Measurements from ENCODE around the gene VWF. TPM values are rescaled to one million over a fixed set of nuclear protein-coding genes. Genes with fewer than 3 reads are reported as not detected.

The VWF gene
- polyA plus RNA-seq, 1 donor (not counting 4 experiments of a cell fraction or from before 2014, with no cell fraction given): 0.01 TPM

- Histone ChIP-seq H4K20me1 (ENCODE audit: control insufficient read depth, extremely low read depth, insufficient read depth, low read length) (no peaks in the 10 kb centered on the region), H3K27ac (ENCODE audit: control insufficient read depth, insufficient read depth, low read length) (no peak overlapping the region), H3K4me3 (ENCODE audit: control insufficient read depth in 2 of 3, extremely low read depth in 1 of 3, insufficient read depth in 2 of 3, low read depth in 1 of 3, low read length in 3 of 3) (no peak overlapping the region), H3K4me1 (ENCODE audit: control insufficient read depth, extremely low read depth, insufficient read depth, low read length) (no peaks in the 10 kb centered on the region), H3K27me3 (ENCODE audit: control insufficient read depth, extremely low read depth, insufficient read depth, low read length) (no peaks in the 10 kb centered on the region), H3K9me1 (ENCODE audit: control insufficient read depth, extremely low read depth, insufficient read depth, low read length) (no peaks in the 10 kb centered on the region), H3K4me2 (ENCODE audit: control insufficient read depth, extremely low read depth, insufficient read depth, low read depth, low read length) (no peak overlapping the region), H3K9ac (ENCODE audit: control insufficient read depth, extremely low read depth, insufficient read depth, low read length) (no peak overlapping the region), H2AFZ (ENCODE audit: control insufficient read depth, low read length) (no peak overlapping the region), H3K79me2 (ENCODE audit: control insufficient read depth, insufficient read depth, low read length) (no peaks in the 10 kb centered on the region), H3K36me3 (ENCODE audit: control insufficient read depth in 2 of 2, extremely low read depth in 1 of 2, insufficient read depth in 2 of 2, low read length in 2 of 2) (no peaks in the 10 kb centered on the region), H3K9me3 (ENCODE audit: control insufficient read depth, low read depth, low read length) (no peaks in the 10 kb centered on the region)
- FAIRE-seq: no peak
- dilution Hi-C loops (cut with MboI; ENCODE audit: extremely low pct_ligation_motif_present, low sequenced_read_pairs): no loop called here
- no peak for TF ChIP-seq EZH2 (IDR thresholded peaks at IDR 0.05; ENCODE audit: low read length)
- no peak for DNase-seq (ENCODE audit: low read depth, low spot score)
Observed at GRCh38 chr12:5908251-5908650, 216.2 kb downstream of the VWF start.

DNA sequence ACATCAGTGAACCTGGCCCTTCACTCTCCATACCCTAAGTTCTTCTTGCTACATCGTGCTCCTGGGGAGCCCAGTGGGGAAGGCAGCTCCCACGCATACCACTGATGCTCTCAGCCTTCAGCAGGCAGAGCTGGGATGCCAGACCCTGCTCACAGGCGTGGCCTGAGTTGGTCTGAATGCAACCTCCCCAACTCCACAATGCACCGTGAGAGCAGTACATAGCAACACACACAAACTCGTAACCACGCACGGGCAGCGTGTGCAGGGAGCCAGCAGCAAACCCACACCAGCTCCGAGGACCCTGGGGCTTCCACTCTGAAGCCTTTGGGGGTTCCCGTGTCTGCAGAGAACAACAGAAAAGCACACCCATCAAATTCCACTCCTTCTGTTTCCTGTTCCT, 216.7 kb downstream of the VWF start:
- no peaks in the 10 kb centered on the region for H4K20me1 ChIP-seq (ENCODE audit: control insufficient read depth, extremely low read depth, insufficient read depth, low read length)
- no peak overlapping the region for H3K4me3 ChIP-seq (ENCODE audit: control insufficient read depth in 2 of 3, extremely low read depth in 1 of 3, insufficient read depth in 2 of 3, low read depth in 1 of 3, low read length in 3 of 3)
- H3K4me1 ChIP-seq (ENCODE audit: control insufficient read depth, extremely low read depth, insufficient read depth, low read length): no peaks in the 10 kb centered on the region
- no peaks in the 10 kb centered on the region for H3K9me1 ChIP-seq (ENCODE audit: control insufficient read depth, extremely low read depth, insufficient read depth, low read length)
- H3K27ac ChIP-seq (ENCODE audit: control insufficient read depth, insufficient read depth, low read length): no peak overlapping the region
- dilution Hi-C loops (cut with MboI; ENCODE audit: extremely low pct_ligation_motif_present, low sequenced_read_pairs): no loop called here
- no peak for FAIRE-seq
- no peak for DNase-seq (ENCODE audit: low read depth, low spot score)
- no peaks in the 10 kb centered on the region for H3K36me3 ChIP-seq (ENCODE audit: control insufficient read depth in 2 of 2, extremely low read depth in 1 of 2, insufficient read depth in 2 of 2, low read length in 2 of 2)
- TF ChIP-seq CTCF (optimal IDR thresholded peaks at IDR 0.05 in 1 of 3, IDR thresholded peaks at IDR 0.05 in 1 of 3, conservative IDR thresholded peaks at IDR 0.05 in 1 of 3; ENCODE audit: extremely low read depth in 1 of 3, insufficient read depth in 2 of 3, low read length in 3 of 3): no peak
- no peak for TF ChIP-seq EZH2 (IDR thresholded peaks at IDR 0.05; ENCODE audit: low read length)
- H3K9me3 ChIP-seq (ENCODE audit: control insufficient read depth, low read depth, low read length): no peaks in the 10 kb centered on the region
- H3K4me2 ChIP-seq (ENCODE audit: control insufficient read depth, extremely low read depth, insufficient read depth, low read depth, low read length): no peak overlapping the region
- H3K9ac ChIP-seq (ENCODE audit: control insufficient read depth, extremely low read depth, insufficient read depth, low read length): no peak overlapping the region
- H3K27me3 ChIP-seq (ENCODE audit: control insufficient read depth, extremely low read depth, insufficient read depth, low read length): no peaks in the 10 kb centered on the region
- H3K79me2 ChIP-seq (ENCODE audit: control insufficient read depth, insufficient read depth, low read length): no peaks in the 10 kb centered on the region
- H2AFZ ChIP-seq (ENCODE audit: control insufficient read depth, low read length): no peak overlapping the region

GRCh38 chr12:5905757-5906156, 218.7 kb downstream of the VWF start:
- Histone ChIP-seq H3K27me3 (ENCODE audit: control insufficient read depth, extremely low read depth, insufficient read depth, low read length) (no peaks in the 10 kb centered on the region), H3K4me3 (ENCODE audit: control insufficient read depth in 2 of 3, extremely low read depth in 1 of 3, insufficient read depth in 2 of 3, low read depth in 1 of 3, low read length in 3 of 3) (no peak overlapping the region), H4K20me1 (ENCODE audit: control insufficient read depth, extremely low read depth, insufficient read depth, low read length) (no peaks in the 10 kb centered on the region), H3K36me3 (ENCODE audit: control insufficient read depth in 2 of 2, extremely low read depth in 1 of 2, insufficient read depth in 2 of 2, low read length in 2 of 2) (no peaks in the 10 kb centered on the region), H3K9me1 (ENCODE audit: control insufficient read depth, extremely low read depth, insufficient read depth, low read length) (no peaks in the 10 kb centered on the region), H3K4me1 (ENCODE audit: control insufficient read depth, extremely low read depth, insufficient read depth, low read length) (no peaks in the 10 kb centered on the region), H3K9me3 (ENCODE audit: control insufficient read depth, low read depth, low read length) (no peaks in the 10 kb centered on the region), H3K4me2 (ENCODE audit: control insufficient read depth, extremely low read depth, insufficient read depth, low read depth, low read length) (no peak overlapping the region), H3K27ac (ENCODE audit: control insufficient read depth, insufficient read depth, low read length) (no peak overlapping the region), H3K9ac (ENCODE audit: control insufficient read depth, extremely low read depth, insufficient read depth, low read length) (no peak overlapping the region), H3K79me2 (ENCODE audit: control insufficient read depth, insufficient read depth, low read length) (no peaks in the 10 kb centered on the region), H2AFZ (ENCODE audit: control insufficient read depth, low read length) (no peak overlapping the region)
- no peak for FAIRE-seq
- dilution Hi-C loops (cut with MboI; ENCODE audit: extremely low pct_ligation_motif_present, low sequenced_read_pairs): no loop called here
- TF ChIP-seq CTCF (optimal IDR thresholded peaks at IDR 0.05 in 1 of 3, IDR thresholded peaks at IDR 0.05 in 1 of 3, conservative IDR thresholded peaks at IDR 0.05 in 1 of 3; ENCODE audit: extremely low read depth in 1 of 3, insufficient read depth in 2 of 3, low read length in 3 of 3) (no peak), EZH2 (IDR thresholded peaks at IDR 0.05; ENCODE audit: low read length) (no peak)
- no peak for DNase-seq (ENCODE audit: low read depth, low spot score)
